K562 (cell line): ENCODE results near the gene MUC5AC. TPM values are rescaled to one million over a fixed set of nuclear protein-coding genes. Genes with fewer than 3 reads are reported as not detected.

ENCODE experiments used
- ATAC-seq: fragments of 200-7000 bp; cut with Tn5 transposase; 3 replicates; pipeline ENCODE4 v1.9.1; 2020; ENCODE audit warnings: moderate library complexity
- BruUV-seq: library from RNA; stranded (reverse); fragments of 400-500 nt; replicated peaks from 2 replicates; lab custom pipeline; 2021; lab: Mats Ljungman, UMichigan
- CTCF ChIA-PET: fragments of 300-600 bp; formaldehyde crosslinking; extraction: SDS; loops from one replicate; lab custom pipeline; 2021; ENCODE audit warnings: low intra/inter-chr PET ratio; lab: Yijun Ruan, JAX
- POLR2A ChIA-PET: fragments of 300-600, 350-650 bp; sonication (Branson Sonifier 250); formaldehyde crosslinking; extraction: SDS; loops from one replicate; lab custom pipeline; 2021; ENCODE audit warnings: antibody characterized with exemption, inconsistent platforms; lab: Yijun Ruan, JAX
- DNase-seq, 4 experiments: peaks; one replicate each; pipeline versions ENCODE4 v3.0.0 to v3.0.0-alpha.2; 2011 to 2018; ENCODE audit warnings: low spot score in 3 of 4, mixed read lengths in 3 of 4; ENCODE audit errors: extremely low read depth in 1 of 4
- FAIRE-seq: peaks from 2 replicates; lab custom pipeline; 2011; peaks lifted over from hg19 to GRCh38; lab: Jason Lieb, UNC
- H2AFZ ChIP-seq: 2 replicates; pipeline ENCODE4 v1.6.0; 2011; ENCODE audit warnings: low read depth, low read length, control low read depth, inconsistent platforms
- H3K27ac ChIP-seq: fragments of 200-600 bp; 3 replicates; pipeline ENCODE4 v1.8.0; 2011; ENCODE audit warnings: low read depth, mild to moderate bottlenecking, control low read depth, inconsistent platforms, low read length, moderate library complexity, mixed read lengths; ENCODE audit errors: extremely low read depth
- H3K27me3 ChIP-seq, 2 experiments: fragments of 300-600 bp in 1 of 2; 2 replicates in 1 of 2; 3 replicates in 1 of 2; pipeline versions ENCODE4 v1.6.0 to v1.8.0; 2011; ENCODE audit warnings: inconsistent platforms in 2 of 2, low read length in 2 of 2, mild to moderate bottlenecking in 1 of 2, mixed read lengths in 1 of 2, moderate library complexity in 1 of 2; ENCODE audit not compliant: control insufficient read depth in 2 of 2, insufficient read depth in 2 of 2
- H3K36me3 ChIP-seq: fragments of 300-600 bp; 3 replicates; pipeline ENCODE4 v1.8.0; 2011; ENCODE audit warnings: mild to moderate bottlenecking, low read length, inconsistent platforms; ENCODE audit not compliant: control insufficient read depth, insufficient read depth
- H3K4me1 ChIP-seq, 2 experiments: fragments of 200-600 bp in 1 of 2; replicated peaks in 1 of 2; 2 replicates in 1 of 2; 3 replicates in 1 of 2; pipeline versions ENCODE4 v1.5.1 to v1.8.0; 2011; ENCODE audit warnings: inconsistent platforms in 2 of 2, low read length in 2 of 2, mild to moderate bottlenecking in 1 of 2, mixed read lengths in 1 of 2, moderate library complexity in 1 of 2; ENCODE audit not compliant: control insufficient read depth in 2 of 2, insufficient read depth in 2 of 2
- H3K4me2 ChIP-seq: 2 replicates; pipeline ENCODE4 v1.6.1; 2011; ENCODE audit warnings: low read length, control low read depth, inconsistent platforms, mixed read lengths; ENCODE audit not compliant: insufficient read depth
- H3K4me3 ChIP-seq: fragments of 200-600 bp; sonication (generic), shearing (Covaris generic); 2 replicates; pipeline ENCODE4 v1.5.1; 2016; ENCODE audit warnings: control low read depth, inconsistent platforms
- H3K79me2 ChIP-seq: fragments of 200-600 bp; 3 replicates; pipeline ENCODE4 v1.8.0; 2011; ENCODE audit warnings: low read length, inconsistent platforms; ENCODE audit not compliant: control insufficient read depth, insufficient read depth
- H3K9ac ChIP-seq, 2 experiments: 2 replicates each; pipeline versions ENCODE4 v1.6.0 to v1.6.1; 2011; ENCODE audit warnings: low read depth in 2 of 2, low read length in 2 of 2, control low read depth in 1 of 2, inconsistent platforms in 1 of 2, mild to moderate bottlenecking in 1 of 2, mixed read lengths in 1 of 2; ENCODE audit not compliant: insufficient read depth in 1 of 2
- H3K9me1 ChIP-seq: one replicate; pipeline ENCODE4 v1.6.0; 2011; ENCODE audit warnings: inconsistent platforms, mild to moderate bottlenecking, low read length, moderate library complexity; ENCODE audit not compliant: control insufficient read depth, insufficient read depth
- H3K9me3 ChIP-seq: replicated peaks from 2 replicates; pipeline ENCODE4 v1.5.1; 2011; ENCODE audit warnings: low read depth, low read length, inconsistent platforms; ENCODE audit not compliant: control insufficient read depth, insufficient read depth
- H4K20me1 ChIP-seq: replicated peaks from 2 replicates; pipeline ENCODE4 v1.6.1; 2011; ENCODE audit warnings: low read length, inconsistent platforms, mixed read lengths; ENCODE audit not compliant: control insufficient read depth, insufficient read depth
- EP400 ChIP-seq: fragments of 450-650 bp; IDR thresholded peaks from 2 replicates; pipeline ENCODE4 v1.6.1; 2017; ENCODE audit warnings: antibody characterized with exemption, mild to moderate bottlenecking, moderate library complexity
- EWSR1 ChIP-seq: fragments of 450-650 bp; IDR thresholded peaks from 2 replicates; pipeline ENCODE4 v1.6.1; 2018; ENCODE audit warnings: borderline replicate concordance, mild to moderate bottlenecking, low read depth, moderate library complexity; ENCODE audit not compliant: partially characterized antibody
- KDM5B ChIP-seq: fragments of 200-600 bp; sonication (generic); IDR thresholded peaks from 2 replicates; pipeline ENCODE4 v1.6.1; 2012; ENCODE audit warnings: low read depth, mild to moderate bottlenecking, moderate library complexity, low read length, control low read depth, inconsistent platforms; ENCODE audit not compliant: insufficient replicate concordance
- MEF2D ChIP-seq: conservative IDR thresholded peaks from 2 replicates; pipeline ENCODE4 v1.6.1; 2016; ENCODE audit warnings: low read depth, missing genetic modification characterization, missing compliant biosample characterization
- NR2C1 ChIP-seq, 2 experiments: fragments of 450-650 bp; IDR thresholded peaks; 2 replicates each; pipeline ENCODE4 v1.6.1; 2017; ENCODE audit warnings: mild to moderate bottlenecking in 2 of 2, antibody characterized with exemption in 1 of 2, inconsistent platforms in 1 of 2, missing compliant biosample characterization in 1 of 2, missing genetic modification characterization in 1 of 2
- NR2C2 ChIP-seq, 2 experiments: fragments of 200-800 bp in 1 of 2; sonication (Bioruptor generic) in 1 of 2; sonication (generic) in 1 of 2; formaldehyde crosslinking in 1 of 2; IDR thresholded peaks; 2 replicates each; pipeline versions ENCODE4 v1.6.1 to v1.8.0; 2016 to 2022; ENCODE audit warnings: mild to moderate bottlenecking in 1 of 2, missing compliant biosample characterization in 1 of 2, missing genetic modification characterization in 1 of 2, missing genetic modification reagents in 1 of 2
- RFX7 ChIP-seq: fragments of 250-450 bp; sonication (Bioruptor Pico); IDR thresholded peaks from 2 replicates; pipeline ENCODE4 v1.5.1; 2021; ENCODE audit warnings: mild to moderate bottlenecking
- SMAD1 ChIP-seq: fragments of 150-350 bp; IDR thresholded peaks from 2 replicates; pipeline ENCODE4 v1.6.1; 2014; ENCODE audit warnings: low read length, low read depth; ENCODE audit not compliant: partially characterized antibody
- SMARCC2 ChIP-seq: fragments of 450-650 bp; IDR thresholded peaks from 2 replicates; pipeline ENCODE4 v1.6.1; 2017; ENCODE audit warnings: antibody characterized with exemption, moderate library complexity, mild to moderate bottlenecking, low read depth
- SP1 ChIP-seq: sonication (generic); formaldehyde crosslinking; IDR thresholded peaks from 2 replicates; pipeline ENCODE4 v1.8.1; 2022; ENCODE audit warnings: mild to moderate bottlenecking, missing genetic modification reagents
- TCFL5 ChIP-seq: fragments of 250-450 bp; sonication (Bioruptor Pico); conservative IDR thresholded peaks from 2 replicates; pipeline ENCODE4 v1.6.1; 2021; ENCODE audit warnings: mild to moderate bottlenecking, moderate library complexity, matching md5 sums
- ZEB2 ChIP-seq: fragments of 450-650 bp; IDR thresholded peaks from 2 replicates; pipeline ENCODE4 v1.6.1; 2016
- ZNF121 ChIP-seq: sonication (generic); formaldehyde crosslinking; conservative IDR thresholded peaks from 2 replicates; pipeline ENCODE4 v1.8.0; 2022; ENCODE audit warnings: missing genetic modification reagents
- ZNF23 ChIP-seq: fragments of 250-450 bp; sonication (Bioruptor Pico); IDR thresholded peaks from 2 replicates; pipeline ENCODE4 v1.4.0; 2020; ENCODE audit warnings: mild to moderate bottlenecking
- WGBS: fragments of 100-300 bp; shearing (Covaris generic); methylation state at CpG from one replicate; pipeline ENCODE4 v1.1.6; 2016; ENCODE audit warnings: low coverage, mixed read lengths; ENCODE audit not compliant: insufficient coverage; ENCODE audit errors: missing lambda C conversion rate; 5-methylcytosine and 5-hydroxymethylcytosine counted together
- in situ Hi-C: fragments of 300-500 bp; cut with MboI; formaldehyde crosslinking; loops from 4 replicates; pipeline ENCODE4 v1.15.0; 2018; ENCODE audit warnings: inconsistent platforms, mixed read lengths
- intact Hi-C: fragments of 100-400 bp; cut with micrococcal nuclease; formaldehyde crosslinking; loops from 2 replicates; pipeline ENCODE4 v1.14.2; 2022
- polyA plus RNA-seq, 8 experiments: library from polyadenylated mRNA; depleted of rRNA in 4 of 8; stranded (reverse) in 5 of 8; unstranded in 3 of 8; fragments of >200 nt; fragmentation: Nextera tagmentation in 2 of 8; fragmentation: Illumina TruSeq in 1 of 8; extraction: Ambion mirVana in 2 of 8; extraction: Trizol in 1 of 8; gene quantifications; 2 replicates each; pipeline versions ENCODE4 v1.2.1 to v1.2.3, GENCODE V29; 2011 to 2014; ENCODE audit warnings: inconsistent platforms in 1 of 8, missing spikeins in 1 of 8
- total RNA-seq, 7 experiments: library from RNA; depleted of rRNA in 6 of 7; stranded (reverse); fragments of >200 nt in 6 of 7; fragmentation: Illumina TruSeq in 2 of 7; extraction: Trizol in 2 of 7; gene quantifications; 2 replicates each; pipeline versions ENCODE4 v1.2.1 to v1.2.3, GENCODE V29; 2011 to 2021; ENCODE audit warnings: low replicate concordance in 1 of 7
- TF ChIP-seq, protein P1 (sequence below): sonication (generic); formaldehyde crosslinking; IDR thresholded peaks from 2 replicates; pipeline ENCODE4 v1.8.1; 2023; ENCODE audit warnings: mild to moderate bottlenecking, missing genetic modification reagents
- TF ChIP-seq, protein P2 (sequence below): fragments of 450-650 bp; formaldehyde crosslinking; IDR thresholded peaks from 2 replicates; pipeline ENCODE4 v1.4.0; 2022; ENCODE audit warnings: missing genetic modification characterization
- TF ChIP-seq, protein P3 (sequence below): fragments of 450-650 bp; formaldehyde crosslinking; IDR thresholded peaks from 2 replicates; pipeline ENCODE4 v1.4.0; 2022; ENCODE audit warnings: mild to moderate bottlenecking, moderate library complexity

The MUC5AC gene
- total and polyA plus RNA-seq, 9 of the 15 experiments (the other 6 are each of a cell fraction or from before 2014, with no cell fraction given), result not detected

DNA sequence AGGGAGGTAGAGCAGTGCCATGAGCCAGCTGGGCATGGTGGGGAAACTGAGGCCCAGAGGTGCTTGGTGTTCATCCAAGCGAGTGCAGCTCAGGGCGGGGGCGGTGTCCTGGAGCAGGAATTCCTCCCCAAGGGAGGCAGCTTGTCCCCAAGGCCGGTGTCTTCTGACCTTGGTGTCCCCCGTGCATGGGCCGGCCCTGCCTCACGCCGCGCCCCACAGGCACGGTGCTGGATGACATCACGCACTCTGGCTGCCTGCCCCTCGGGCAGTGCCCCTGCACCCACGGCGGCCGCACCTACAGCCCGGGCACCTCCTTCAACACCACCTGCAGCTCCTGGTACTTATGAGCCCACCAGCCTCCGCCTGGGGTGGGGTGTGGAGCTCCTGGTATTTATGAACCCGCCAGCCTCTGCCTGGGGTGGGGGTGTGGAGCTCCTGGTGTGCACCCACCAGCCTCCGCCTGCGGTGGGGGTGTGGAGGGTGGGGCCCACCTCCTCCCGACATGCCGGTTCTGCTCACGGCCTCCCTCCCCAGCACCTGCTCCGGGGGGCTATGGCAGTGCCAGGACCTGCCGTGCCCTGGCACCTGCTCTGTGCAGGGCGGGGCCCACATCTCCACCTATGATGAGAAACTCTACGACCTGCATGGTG lies 71.8 kb downstream of the MUC5AC start (continued):
- TF ChIP-seq ZNF121 (CRISPR knock-in tag), result no peak
- TF ChIP-seq, protein P1, sequence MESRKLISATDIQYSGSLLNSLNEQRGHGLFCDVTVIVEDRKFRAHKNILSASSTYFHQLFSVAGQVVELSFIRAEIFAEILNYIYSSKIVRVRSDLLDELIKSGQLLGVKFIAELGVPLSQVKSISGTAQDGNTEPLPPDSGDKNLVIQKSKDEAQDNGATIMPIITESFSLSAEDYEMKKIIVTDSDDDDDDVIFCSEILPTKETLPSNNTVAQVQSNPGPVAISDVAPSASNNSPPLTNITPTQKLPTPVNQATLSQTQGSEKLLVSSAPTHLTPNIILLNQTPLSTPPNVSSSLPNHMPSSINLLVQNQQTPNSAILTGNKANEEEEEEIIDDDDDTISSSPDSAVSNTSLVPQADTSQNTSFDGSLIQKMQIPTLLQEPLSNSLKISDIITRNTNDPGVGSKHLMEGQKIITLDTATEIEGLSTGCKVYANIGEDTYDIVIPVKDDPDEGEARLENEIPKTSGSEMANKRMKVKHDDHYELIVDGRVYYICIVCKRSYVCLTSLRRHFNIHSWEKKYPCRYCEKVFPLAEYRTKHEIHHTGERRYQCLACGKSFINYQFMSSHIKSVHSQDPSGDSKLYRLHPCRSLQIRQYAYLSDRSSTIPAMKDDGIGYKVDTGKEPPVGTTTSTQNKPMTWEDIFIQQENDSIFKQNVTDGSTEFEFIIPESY (CRISPR knock-in tag), result no peak
- TF ChIP-seq SMARCC2, result no peak
- TF ChIP-seq ZEB2, result no peak
- TF ChIP-seq, all 486 proteins: peak for 0

DNA sequence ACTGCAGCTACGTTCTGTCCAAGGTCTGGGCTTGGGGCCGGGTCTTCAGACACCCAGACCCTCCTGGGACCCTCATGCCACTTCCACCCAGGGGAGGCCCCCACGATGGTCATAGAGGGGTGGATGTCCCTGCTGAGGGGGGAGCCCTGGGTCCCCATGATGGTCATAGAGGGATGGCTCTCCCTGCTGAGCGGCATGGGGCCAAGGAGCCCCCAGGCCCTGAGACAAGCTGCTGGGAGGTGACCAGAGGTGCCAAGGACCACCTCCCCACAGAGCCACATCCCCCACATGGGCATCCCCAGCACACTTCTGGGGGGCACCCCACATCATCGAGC lies 72.3 kb downstream of the MUC5AC start:
- no peaks in the 10 kb centered on the region for H3K79me2 ChIP-seq
- H3K4me3 ChIP-seq, result no peak overlapping the region
- no peak overlapping the region for H3K4me2 ChIP-seq
- DNase-seq (peak in 1 of 4 experiments; percentile 8), FAIRE-seq (no peak), ATAC-seq (no peak)
- no peaks in the 10 kb centered on the region for H3K36me3 ChIP-seq
- in situ Hi-C loops, result no loop called here
- H3K9ac ChIP-seq, result no peak overlapping the region
- peaks cover 0 to 54% of the 10 kb centered on the region in 2 experiments; a peak in 2 of 5 replicates for H3K27me3 ChIP-seq
- 3% methylated on average over 5 of the region's 5 CpGs for WGBS
- BruUV-seq, result no TSS peak
- intact Hi-C loops, result no loop called here
- peaks cover 0 to 70% of the 10 kb centered on the region in 2 experiments; a peak in 2 of 5 replicates for H3K4me1 ChIP-seq
- no peak overlapping the region for H2AFZ ChIP-seq
- H3K27ac ChIP-seq, result no peak overlapping the region
- 0 out of 2 replicates have a peak, but pooled peaks cover 6% of the 10 kb centered on the region for H4K20me1 ChIP-seq
- peaks cover 2% of the 10 kb centered on the region for H3K9me1 ChIP-seq
- ChIA-PET POLR2A (interaction anchor here (0.5 to 1.1 kb wide), 3 partner anchors 134 to 237 kb away, joined by 3 to 4 read pairs (median 3); no protein-coding TSS in a partner anchor), CTCF (no interaction called here)
- no peaks in the 10 kb centered on the region for H3K9me3 ChIP-seq
- TF ChIP-seq NR2C1 (IDR thresholded peaks at IDR 0.05) (no peak), NR2C1 (tag; IDR thresholded peaks at IDR 0.05) (no peak), NR2C2 (CRISPR knock-in tag; IDR thresholded peaks at IDR 0.05) (no peak), NR2C2 (tag; IDR thresholded peaks at IDR 0.05) (no peak), EWSR1 (no peak), ZNF23 (CRISPR knock-in tag) (no peak), TCFL5 (CRISPR knock-in tag) (no peak), SMAD1 (no peak), SP1 (no peak), RFX7 (no peak), MEF2D (no peak), EP400 (no peak), KDM5B (no peak)
- TF ChIP-seq, protein P2, sequence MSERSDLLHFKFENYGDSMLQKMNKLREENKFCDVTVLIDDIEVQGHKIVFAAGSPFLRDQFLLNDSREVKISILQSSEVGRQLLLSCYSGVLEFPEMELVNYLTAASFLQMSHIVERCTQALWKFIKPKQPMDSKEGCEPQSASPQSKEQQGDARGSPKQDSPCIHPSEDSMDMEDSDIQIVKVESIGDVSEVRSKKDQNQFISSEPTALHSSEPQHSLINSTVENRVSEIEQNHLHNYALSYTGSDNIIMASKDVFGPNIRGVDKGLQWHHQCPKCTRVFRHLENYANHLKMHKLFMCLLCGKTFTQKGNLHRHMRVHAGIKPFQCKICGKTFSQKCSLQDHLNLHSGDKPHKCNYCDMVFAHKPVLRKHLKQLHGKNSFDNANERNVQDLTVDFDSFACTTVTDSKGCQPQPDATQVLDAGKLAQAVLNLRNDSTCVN, result no peak
- TF ChIP-seq, protein P3, sequence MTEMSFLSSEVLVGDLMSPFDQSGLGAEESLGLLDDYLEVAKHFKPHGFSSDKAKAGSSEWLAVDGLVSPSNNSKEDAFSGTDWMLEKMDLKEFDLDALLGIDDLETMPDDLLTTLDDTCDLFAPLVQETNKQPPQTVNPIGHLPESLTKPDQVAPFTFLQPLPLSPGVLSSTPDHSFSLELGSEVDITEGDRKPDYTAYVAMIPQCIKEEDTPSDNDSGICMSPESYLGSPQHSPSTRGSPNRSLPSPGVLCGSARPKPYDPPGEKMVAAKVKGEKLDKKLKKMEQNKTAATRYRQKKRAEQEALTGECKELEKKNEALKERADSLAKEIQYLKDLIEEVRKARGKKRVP (CRISPR knock-in tag), result no peak
